HCT116 (cell line): ENCODE measurements around the gene THRB. TPM values are rescaled to one million over a fixed set of nuclear protein-coding genes. Genes with fewer than 3 reads are reported as not detected.

Experiments
- ATAC-seq: fragments of 200-7000 bp; cut with Tn5 transposase; 2 replicates; pipeline ENCODE4 v1.9.1; 2020; ENCODE audit warnings: mild to moderate bottlenecking, moderate library complexity
- BruUV-seq: library from RNA; stranded (reverse); fragments of 400-500 nt; replicated peaks from 2 replicates; lab custom pipeline; 2021; lab: Mats Ljungman, UMichigan
- CTCF ChIA-PET: fragments of 300-600 bp; sonication (Branson Sonifier 250); formaldehyde crosslinking; loops from one replicate; lab custom pipeline; 2021; ENCODE audit warnings: antibody characterized with exemption; lab: Charles Lee
- POLR2A ChIA-PET: fragments of 300-600, 350-600 bp; sonication (Branson Sonifier 250); formaldehyde crosslinking; loops from one replicate; lab custom pipeline; 2021; ENCODE audit warnings: antibody characterized with exemption; lab: Charles Lee
- RAD21 ChIA-PET, 2 experiments: fragments of 300-600 bp; sonication (Branson Sonifier 250); formaldehyde crosslinking; loops; one replicate each; lab custom pipeline; 2023; ENCODE audit warnings: low total read pairs in 2 of 2; ENCODE audit not compliant: uncharacterized antibody in 2 of 2, unreplicated experiment in 2 of 2, low non-redundant PET in 1 of 2; lab: Charles Lee
- DNase-seq: peaks from one replicate; pipeline ENCODE4 v3.0.0-alpha.2; 2010; ENCODE audit warnings: low read depth, low spot score
- H2AFZ ChIP-seq: fragments of 200-600 bp; shearing (Covaris generic), sonication (generic); 2 replicates; pipeline ENCODE4 v1.6.1; 2017; ENCODE audit warnings: low read depth, mixed run types, mixed read lengths, antibody characterized with exemption, low read length; ENCODE audit not compliant: poor library complexity, severe bottlenecking
- H3K27ac ChIP-seq: 2 replicates; pipeline ENCODE4 v1.5.1; 2012; ENCODE audit warnings: low read depth, low read length
- H3K27me3 ChIP-seq: fragments of 200-600 bp; sonication (generic); 2 replicates; pipeline ENCODE4 v1.6.1; 2016; ENCODE audit warnings: mixed run types, low read length, mixed read lengths; ENCODE audit not compliant: insufficient read depth
- H3K36me3 ChIP-seq, 2 experiments: fragments of 200-500 bp in 1 of 2; fragments of 200-600 bp in 1 of 2; sonication (Bioruptor generic) in 1 of 2; sonication (generic) in 1 of 2; 2 replicates each; pipeline versions ENCODE4 v1.5.1 to v1.6.1; 2014 to 2016; ENCODE audit warnings: low read length in 2 of 2, inconsistent platforms in 1 of 2, mixed read lengths in 1 of 2, mixed run types in 1 of 2; ENCODE audit not compliant: insufficient read depth in 2 of 2, control insufficient read depth in 1 of 2
- H3K4me1 ChIP-seq, 2 experiments: fragments of 200-600 bp in 1 of 2; sonication (generic) in 1 of 2; 2 replicates each; pipeline versions ENCODE4 v1.5.1 to v1.6.1; 2012 to 2017; ENCODE audit warnings: low read length in 2 of 2, inconsistent platforms in 1 of 2, mild to moderate bottlenecking in 1 of 2, mixed read lengths in 1 of 2, mixed run types in 1 of 2, moderate library complexity in 1 of 2; ENCODE audit not compliant: insufficient read depth in 2 of 2, control insufficient read depth in 1 of 2
- H3K4me2 ChIP-seq: fragments of 200-600 bp; sonication (generic); 2 replicates; pipeline ENCODE4 v1.6.1; 2017; ENCODE audit warnings: mixed run types, low read length, mixed read lengths
- H3K4me3 ChIP-seq, 2 experiments: fragments of 200-600 bp in 1 of 2; sonication (generic) in 1 of 2; replicated peaks in 1 of 2; 2 replicates each; pipeline ENCODE4 v1.5.1; 2011 to 2016; ENCODE audit warnings: low read length in 2 of 2, control low read depth in 1 of 2, low read depth in 1 of 2, mild to moderate bottlenecking in 1 of 2, mixed read lengths in 1 of 2, mixed run types in 1 of 2
- H3K79me2 ChIP-seq: fragments of 200-600 bp; sonication (generic); 2 replicates; pipeline ENCODE4 v1.6.1; 2017; ENCODE audit warnings: mild to moderate bottlenecking, mixed run types, low read length, moderate library complexity, mixed read lengths; ENCODE audit not compliant: insufficient read depth
- H3K9ac ChIP-seq: fragments of 200-600 bp; sonication (generic); 2 replicates; pipeline ENCODE4 v1.6.1; 2016; ENCODE audit warnings: low read length, mixed read lengths
- H3K9me2 ChIP-seq: fragments of 200-600 bp; sonication (generic), shearing (Covaris generic); 2 replicates; pipeline ENCODE4 v1.6.1; 2017; ENCODE audit warnings: mixed run types, mild to moderate bottlenecking, moderate library complexity; ENCODE audit not compliant: insufficient read depth
- H3K9me3 ChIP-seq, 2 experiments: fragments of 200-500 bp in 1 of 2; fragments of 200-600 bp in 1 of 2; sonication (Bioruptor generic) in 1 of 2; sonication (generic) in 1 of 2; 2 replicates each; pipeline ENCODE4 v1.6.1; 2014 to 2017; ENCODE audit warnings: low read length in 2 of 2, mixed read lengths in 2 of 2, inconsistent platforms in 1 of 2, low read depth in 1 of 2, mild to moderate bottlenecking in 1 of 2, mixed run types in 1 of 2, moderate library complexity in 1 of 2; ENCODE audit not compliant: control insufficient read depth in 1 of 2, insufficient read depth in 1 of 2
- H4K20me1 ChIP-seq: fragments of 200-600 bp; sonication (generic), shearing (Covaris generic); 2 replicates; pipeline ENCODE4 v1.6.1; 2017; ENCODE audit warnings: mixed run types, mild to moderate bottlenecking, moderate library complexity; ENCODE audit not compliant: insufficient read depth
- ATF3 ChIP-seq: IDR thresholded peaks from 2 replicates; pipeline ENCODE4 v1.6.1; 2012
- CTCF ChIP-seq, 3 experiments: fragments of 200-600 bp in 1 of 3; sonication (generic) in 1 of 3; IDR thresholded peaks in 2 of 3; conservative IDR thresholded peaks in 1 of 3; 2 replicates each; pipeline ENCODE4 v1.5.1; 2012 to 2017; ENCODE audit warnings: low read depth in 2 of 3, low read length in 2 of 3, antibody characterized with exemption in 1 of 3, borderline replicate concordance in 1 of 3, control low read depth in 1 of 3, mild to moderate bottlenecking in 1 of 3, mixed read lengths in 1 of 3, mixed run types in 1 of 3, moderate library complexity in 1 of 3; ENCODE audit not compliant: insufficient read depth in 1 of 3
- EGR1 ChIP-seq: IDR thresholded peaks from 2 replicates; pipeline ENCODE4 v1.6.1; 2012; ENCODE audit warnings: low read depth
- ELF1 ChIP-seq: IDR thresholded peaks from 2 replicates; pipeline ENCODE4 v1.6.1; 2012; ENCODE audit warnings: low read depth, borderline replicate concordance
- EZH2phosphoT487 ChIP-seq: fragments of 200-600 bp; IDR thresholded peaks from 2 replicates; pipeline ENCODE4 v1.6.1; 2018; ENCODE audit warnings: antibody characterized with exemption, borderline replicate concordance
- FOSL1 ChIP-seq: IDR thresholded peaks from 2 replicates; pipeline ENCODE4 v1.6.1; 2012; ENCODE audit warnings: low read depth
- MAX ChIP-seq: IDR thresholded peaks from 2 replicates; pipeline ENCODE4 v1.6.1; 2012
- POLR2A ChIP-seq: IDR thresholded peaks from 2 replicates; pipeline ENCODE4 v1.7.0; 2011; ENCODE audit warnings: borderline replicate concordance; ENCODE audit not compliant: insufficient read depth, insufficient read length; ENCODE audit errors: extremely low read depth
- RAD21 ChIP-seq: IDR thresholded peaks from 2 replicates; pipeline ENCODE4 v1.6.1; 2012; ENCODE audit warnings: low read depth, mild to moderate bottlenecking
- SIN3A ChIP-seq: IDR thresholded peaks from 2 replicates; pipeline ENCODE4 v1.6.1; 2012; ENCODE audit warnings: low read depth
- SP1 ChIP-seq: IDR thresholded peaks from 2 replicates; pipeline ENCODE4 v1.6.1; 2012; ENCODE audit warnings: low read depth
- TCF7L2 ChIP-seq: IDR thresholded peaks from 2 replicates; pipeline ENCODE4 v1.7.0; 2011; ENCODE audit warnings: borderline replicate concordance, inconsistent platforms; ENCODE audit not compliant: insufficient read depth, insufficient read length; ENCODE audit errors: extremely low read depth
- YY1 ChIP-seq: IDR thresholded peaks from 2 replicates; pipeline ENCODE4 v1.6.1; 2011; ENCODE audit warnings: low read length, low read depth, moderate library complexity, mild to moderate bottlenecking; ENCODE audit not compliant: insufficient replicate concordance; ENCODE audit errors: extremely low read depth
- ZFX ChIP-seq: fragments of 450-650 bp; IDR thresholded peaks from 2 replicates; pipeline ENCODE4 v1.6.1; 2017
- ZNF274 ChIP-seq: fragments of 200-500 bp; sonication (Bioruptor generic); IDR thresholded peaks from 2 replicates; pipeline ENCODE4 v1.6.1; 2014; ENCODE audit warnings: mild to moderate bottlenecking, low read depth, low read length, inconsistent platforms
- intact Hi-C: fragments of 100-400 bp; cut with micrococcal nuclease; formaldehyde crosslinking; loops from 2 replicates; pipeline ENCODE4 v1.10.0; 2022
- total RNA-seq: library from RNA; stranded (reverse); gene quantifications from one replicate; pipeline ENCODE4 v1.2.1, GENCODE V29; 2021; ENCODE audit not compliant: unreplicated experiment

The THRB gene
- total RNA-seq, 1 experiment from 2014 or later = 2.5 TPM

- ATAC-seq (no peak), DNase-seq (no peak)
- no peak overlapping the region for H3K9ac ChIP-seq
- H3K27ac ChIP-seq = no peak overlapping the region
- H3K79me2 ChIP-seq = no peaks in the 10 kb centered on the region
- no TSS peak for BruUV-seq
- intact Hi-C loops = no loop called here
- TF ChIP-seq EGR1 (no peak), ZFX (no peak), EZH2phosphoT487 (no peak), RAD21 (no peak), MAX (no peak), CTCF (IDR thresholded peaks at IDR 0.05 in 2 of 3, conservative IDR thresholded peaks at IDR 0.05 in 1 of 3; ENCODE audit: borderline replicate concordance in 1 of 3, insufficient read depth in 1 of 3, low read depth in 2 of 3, low read length in 2 of 3) (no peak), TCF7L2 (no peak), SP1 (no peak), ATF3 (no peak), ELF1 (no peak), POLR2A (no peak), ZNF274 (no peak), YY1 (no peak), FOSL1 (no peak), SIN3A (no peak)
- no peak overlapping the region for H3K4me3 ChIP-seq
- RAD21 ChIA-PET = no interaction called here
- no peak overlapping the region for H2AFZ ChIP-seq
- H3K4me2 ChIP-seq = no peak overlapping the region
- H3K9me2 ChIP-seq = no peaks in the 10 kb centered on the region
- H3K27me3 ChIP-seq = no peaks in the 10 kb centered on the region
- POLR2A ChIA-PET = no interaction called here
- no peaks in the 10 kb centered on the region for H3K9me3 ChIP-seq
- no peaks in the 10 kb centered on the region for H3K4me1 ChIP-seq
- CTCF ChIA-PET = no interaction called here
- H3K36me3 ChIP-seq = no peaks in the 10 kb centered on the region
- no peaks in the 10 kb centered on the region for H4K20me1 ChIP-seq
These were observed 76.9 kb downstream of the THRB start for GRCh38 chr3:24417730-24418129.
